HG03060 (cell line): Measurements from ENCODE around the gene PGF.

ENCODE experiments used
- ATAC-seq: cut with Tn5 transposase; IDR thresholded peaks from one replicate; pipeline ENCODE4 v1.9.1; 2021; ENCODE audit warnings: low read depth, moderate number of reproducible peaks; ENCODE audit not compliant: unreplicated experiment

PGF gene

GRCh38 chr14:74922752-74923401, 32.5 kb downstream of the PGF start, which contains the start of gene RPS6KL1:
RPS6KL1 (minus strand) TSS chr14:74923260; CDS start chr14:74921541, 1,719 bp downstream.
- peak; percentile 47 for ATAC-seq

GRCh38 chr14:74921987-74922751, 33.2 kb downstream of the PGF start:
- no peak for ATAC-seq

GRCh38 chr14:74921053-74921620, 34.3 kb downstream of the PGF start:
- ATAC-seq, result no peak

- no peak for ATAC-seq
Measured at GRCh38 chr14:74920281-74920680, 35.1 kb downstream of the PGF start.

- ATAC-seq, result no peak
Measured at GRCh38 chr14:74919421-74920165, 35.8 kb downstream of the PGF start.

GRCh38 chr14:74918380-74918779, 37.0 kb downstream of the PGF start:
- ATAC-seq, result no peak

- no peak for ATAC-seq
Measured at GRCh38 chr14:74917646-74918081, 37.7 kb downstream of the PGF start.

GRCh38 chr14:74917178-74917543, 38.2 kb downstream of the PGF start:
- ATAC-seq, result no peak

GRCh38 chr14:74915826-74916225, 39.6 kb downstream of the PGF start:
- no peak for ATAC-seq

GRCh38 chr14:74915426-74915825, 40.0 kb downstream of the PGF start:
- ATAC-seq, result no peak

GRCh38 chr14:74913986-74914573, 41.3 kb downstream of the PGF start:
- ATAC-seq, result no peak

GRCh38 chr14:74913393-74913910, 41.9 kb downstream of the PGF start:
- no peak for ATAC-seq

GRCh38 chr14:74912801-74913200, 42.6 kb downstream of the PGF start:
- ATAC-seq, result no peak

GRCh38 chr14:74912111-74912510, 43.3 kb downstream of the PGF start:
- ATAC-seq, result no peak

GRCh38 chr14:74911704-74912103, 43.7 kb downstream of the PGF start:
- ATAC-seq, result no peak

- ATAC-seq, result no peak
Measured at GRCh38 chr14:74911221-74911620, 44.2 kb downstream of the PGF start.

- ATAC-seq, result no peak
Measured at GRCh38 chr14:74910556-74910955, 44.8 kb downstream of the PGF start.

GRCh38 chr14:74909911-74910310, 45.5 kb downstream of the PGF start:
- no peak for ATAC-seq

GRCh38 chr14:74909501-74909900, 45.9 kb downstream of the PGF start:
- ATAC-seq, result no peak

GRCh38 chr14:74908861-74909341, 46.5 kb downstream of the PGF start:
- ATAC-seq, result no peak
